ENCODE results near the gene C10orf71. TPM values are rescaled to one million over a fixed set of nuclear protein-coding genes. Genes with fewer than 3 reads are reported as not detected.

The C10orf71 gene
- total RNA-seq, 1 experiment from 2014 or later: not detected

DNA sequence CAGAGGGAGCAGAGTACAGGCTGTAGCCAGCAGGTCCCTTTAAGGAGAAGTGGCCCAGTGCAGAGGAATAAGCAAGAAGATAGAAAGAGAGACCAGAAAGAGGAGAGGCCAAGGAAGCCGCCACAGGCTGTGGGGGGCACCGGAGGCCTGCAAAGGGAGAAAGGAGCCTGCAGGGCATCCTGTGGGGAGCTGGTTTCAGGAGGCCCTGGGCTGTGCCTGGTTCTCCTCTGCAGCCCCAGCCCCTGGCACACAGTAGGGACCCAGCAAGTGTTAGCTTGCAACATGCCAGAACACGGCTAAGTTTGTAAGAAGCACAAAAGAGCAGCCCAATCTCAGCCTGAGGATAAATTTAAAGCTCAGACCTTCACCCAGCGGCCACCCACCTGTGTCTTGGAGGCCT is 12.3 kb upstream of the C10orf71 start:
- POLR2A ChIA-PET: no interaction called here
- H3K4me1 ChIP-seq (ENCODE audit: control insufficient read depth in 1 of 2, insufficient read depth in 2 of 2, low read length in 2 of 2): no peaks in the 10 kb centered on the region
- no peak overlapping the region for H2AFZ ChIP-seq (ENCODE audit: low read depth, low read length, poor library complexity, severe bottlenecking)
- H3K9me3 ChIP-seq (ENCODE audit: control insufficient read depth in 1 of 2, insufficient read depth in 1 of 2, low read depth in 1 of 2, low read length in 2 of 2): no peaks in the 10 kb centered on the region
- DNase-seq (ENCODE audit: low read depth, low spot score) (no peak), ATAC-seq (no peak)
- RAD21 ChIA-PET (ENCODE audit: low non-redundant PET in 1 of 2, low total read pairs in 2 of 2, uncharacterized antibody in 2 of 2, unreplicated experiment in 2 of 2): no interaction called here
- no peak overlapping the region for H3K4me2 ChIP-seq (ENCODE audit: low read length)
- no peak overlapping the region for H3K27ac ChIP-seq (ENCODE audit: low read depth, low read length)
- CTCF ChIA-PET: no interaction called here
- H3K79me2 ChIP-seq (ENCODE audit: insufficient read depth, low read length): no peaks in the 10 kb centered on the region
- no TSS peak for BruUV-seq (replicated peaks)
- no peaks in the 10 kb centered on the region for H3K36me3 ChIP-seq (ENCODE audit: control insufficient read depth in 1 of 2, insufficient read depth in 2 of 2, low read length in 2 of 2)
- no peak overlapping the region for H3K4me3 ChIP-seq (replicated peaks in 1 of 2; ENCODE audit: low read depth in 1 of 2, low read length in 2 of 2)
- TF ChIP-seq SP1 (IDR thresholded peaks at IDR 0.05; ENCODE audit: low read depth): no peak
- TF ChIP-seq, protein P1, sequence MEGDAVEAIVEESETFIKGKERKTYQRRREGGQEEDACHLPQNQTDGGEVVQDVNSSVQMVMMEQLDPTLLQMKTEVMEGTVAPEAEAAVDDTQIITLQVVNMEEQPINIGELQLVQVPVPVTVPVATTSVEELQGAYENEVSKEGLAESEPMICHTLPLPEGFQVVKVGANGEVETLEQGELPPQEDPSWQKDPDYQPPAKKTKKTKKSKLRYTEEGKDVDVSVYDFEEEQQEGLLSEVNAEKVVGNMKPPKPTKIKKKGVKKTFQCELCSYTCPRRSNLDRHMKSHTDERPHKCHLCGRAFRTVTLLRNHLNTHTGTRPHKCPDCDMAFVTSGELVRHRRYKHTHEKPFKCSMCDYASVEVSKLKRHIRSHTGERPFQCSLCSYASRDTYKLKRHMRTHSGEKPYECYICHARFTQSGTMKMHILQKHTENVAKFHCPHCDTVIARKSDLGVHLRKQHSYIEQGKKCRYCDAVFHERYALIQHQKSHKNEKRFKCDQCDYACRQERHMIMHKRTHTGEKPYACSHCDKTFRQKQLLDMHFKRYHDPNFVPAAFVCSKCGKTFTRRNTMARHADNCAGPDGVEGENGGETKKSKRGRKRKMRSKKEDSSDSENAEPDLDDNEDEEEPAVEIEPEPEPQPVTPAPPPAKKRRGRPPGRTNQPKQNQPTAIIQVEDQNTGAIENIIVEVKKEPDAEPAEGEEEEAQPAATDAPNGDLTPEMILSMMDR (IDR thresholded peaks at IDR 0.05 in 2 of 3, conservative IDR thresholded peaks at IDR 0.05 in 1 of 3; ENCODE audit: borderline replicate concordance in 1 of 3, insufficient read depth in 1 of 3, low read depth in 2 of 3, low read length in 2 of 3): no peak
- 0 out of 2 replicates have a peak, but pooled peaks cover 5% of the 10 kb centered on the region for H3K27me3 ChIP-seq (ENCODE audit: insufficient read depth, low read length)
- no peak overlapping the region for H3K9ac ChIP-seq (ENCODE audit: low read length)
- no peaks in the 10 kb centered on the region for H4K20me1 ChIP-seq (ENCODE audit: insufficient read depth)
- intact Hi-C loops (cut with micrococcal nuclease): no loop called here
- H3K9me2 ChIP-seq (ENCODE audit: insufficient read depth): no peaks in the 10 kb centered on the region

DNA sequence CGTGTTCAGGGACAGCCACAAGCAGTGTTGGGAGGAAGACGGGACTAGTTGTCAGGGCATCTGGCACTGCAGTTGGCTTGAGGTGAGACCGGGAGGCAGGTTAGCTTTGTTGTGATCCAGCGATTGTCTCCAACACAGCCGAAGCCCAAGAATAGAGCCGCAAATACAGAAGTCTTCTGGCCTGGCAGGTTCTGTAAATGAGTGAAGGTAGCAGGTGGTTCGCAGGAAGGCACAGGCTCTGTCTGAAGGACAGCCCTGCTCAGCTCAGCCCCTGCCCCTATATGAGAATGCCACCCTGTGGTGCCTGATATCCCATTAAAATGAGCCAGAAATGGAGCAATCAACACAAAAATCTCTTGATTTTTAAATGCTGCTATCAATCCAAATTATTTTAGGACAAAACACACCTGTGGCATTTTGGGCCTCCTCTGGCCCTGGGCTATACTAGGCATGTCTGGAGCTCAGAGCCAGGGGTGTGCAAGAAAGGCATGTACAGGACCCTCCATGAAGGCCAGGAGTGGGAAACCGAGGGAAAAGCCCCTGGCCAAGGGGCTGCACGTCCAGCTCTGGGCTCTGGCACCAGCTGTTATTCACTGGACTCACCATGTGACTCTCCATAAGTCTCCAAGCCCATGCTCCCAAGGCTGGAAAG is 11.2 kb upstream of the C10orf71 start:
- no peaks in the 10 kb centered on the region for H3K9me2 ChIP-seq (ENCODE audit: insufficient read depth)
- H3K9ac ChIP-seq (ENCODE audit: low read length): no peak overlapping the region
- H3K4me2 ChIP-seq (ENCODE audit: low read length): no peak overlapping the region
- no peaks in the 10 kb centered on the region for H3K79me2 ChIP-seq (ENCODE audit: insufficient read depth, low read length)
- no TSS peak for BruUV-seq (replicated peaks)
- ChIA-PET RAD21 (ENCODE audit: low non-redundant PET in 1 of 2, low total read pairs in 2 of 2, uncharacterized antibody in 2 of 2, unreplicated experiment in 2 of 2) (no interaction called here), CTCF (no interaction called here), POLR2A (no interaction called here)
- H3K27me3 ChIP-seq (ENCODE audit: insufficient read depth, low read length): peaks cover 14% of the 10 kb centered on the region; the same call in 1 of the 2 replicates
- TF ChIP-seq POLR2A (IDR thresholded peaks at IDR 0.05; ENCODE audit: borderline replicate concordance, extremely low read depth, insufficient read depth, insufficient read length) (no peak), CEBPB (IDR thresholded peaks at IDR 0.05; ENCODE audit: low read depth) (no peak), SP1 (IDR thresholded peaks at IDR 0.05; ENCODE audit: low read depth) (no peak), CBX3 (IDR thresholded peaks at IDR 0.05; ENCODE audit: low read depth) (no peak)
- ATAC-seq (no peak), DNase-seq (ENCODE audit: low read depth, low spot score) (no peak)
- no peak overlapping the region for H3K27ac ChIP-seq (ENCODE audit: low read depth, low read length)
- no peaks in the 10 kb centered on the region for H3K4me1 ChIP-seq (ENCODE audit: control insufficient read depth in 1 of 2, insufficient read depth in 2 of 2, low read length in 2 of 2)
- H3K9me3 ChIP-seq (ENCODE audit: control insufficient read depth in 1 of 2, insufficient read depth in 1 of 2, low read depth in 1 of 2, low read length in 2 of 2): no peaks in the 10 kb centered on the region
- H4K20me1 ChIP-seq (ENCODE audit: insufficient read depth): no peaks in the 10 kb centered on the region
- no peaks in the 10 kb centered on the region for H3K36me3 ChIP-seq (ENCODE audit: control insufficient read depth in 1 of 2, insufficient read depth in 2 of 2, low read length in 2 of 2)
- intact Hi-C loops (cut with micrococcal nuclease): no loop called here
- no peak overlapping the region for H2AFZ ChIP-seq (ENCODE audit: low read depth, low read length, poor library complexity, severe bottlenecking)
- no peak overlapping the region for H3K4me3 ChIP-seq (replicated peaks in 1 of 2; ENCODE audit: low read depth in 1 of 2, low read length in 2 of 2)

All from HCT116 (cell line).